PC-9 (cell line): ENCODE measurements around the gene NAT14.

Experiments
- EZH2 ChIP-seq: fragments of 200-600 bp; sonication (generic); IDR thresholded peaks from 2 replicates; pipeline ENCODE4 v1.8.0; 2017; ENCODE audit warnings: antibody characterized with exemption, low read depth
- TF ChIP-seq, protein P1 (sequence below): fragments of 200-600 bp; sonication (generic); conservative IDR thresholded peaks from 2 replicates; pipeline ENCODE4 v1.6.1; 2017; ENCODE audit warnings: mixed run types, antibody characterized with exemption, mild to moderate bottlenecking, moderate library complexity

DNA sequence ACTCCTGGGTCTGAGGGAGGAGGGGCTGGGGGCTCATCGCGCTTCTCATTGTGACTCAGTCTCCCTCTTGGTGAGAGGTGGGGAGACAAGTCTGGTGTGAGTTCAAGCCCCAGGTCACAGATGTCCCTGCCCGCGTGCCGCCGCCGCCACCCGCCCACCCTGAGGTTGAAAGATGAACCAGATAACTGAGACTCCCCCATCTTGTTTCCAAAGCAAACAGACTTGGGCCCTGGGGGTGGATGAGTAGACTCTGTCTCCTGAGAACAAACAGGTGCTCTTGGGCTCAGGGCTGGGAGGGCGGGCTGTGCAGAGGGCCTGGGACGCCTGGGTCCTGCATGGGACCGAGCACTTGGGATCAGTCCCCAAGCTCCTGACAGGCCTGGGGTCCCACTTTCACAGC, 51.4 kb downstream of the NAT14 start:
- TF ChIP-seq, protein P1, sequence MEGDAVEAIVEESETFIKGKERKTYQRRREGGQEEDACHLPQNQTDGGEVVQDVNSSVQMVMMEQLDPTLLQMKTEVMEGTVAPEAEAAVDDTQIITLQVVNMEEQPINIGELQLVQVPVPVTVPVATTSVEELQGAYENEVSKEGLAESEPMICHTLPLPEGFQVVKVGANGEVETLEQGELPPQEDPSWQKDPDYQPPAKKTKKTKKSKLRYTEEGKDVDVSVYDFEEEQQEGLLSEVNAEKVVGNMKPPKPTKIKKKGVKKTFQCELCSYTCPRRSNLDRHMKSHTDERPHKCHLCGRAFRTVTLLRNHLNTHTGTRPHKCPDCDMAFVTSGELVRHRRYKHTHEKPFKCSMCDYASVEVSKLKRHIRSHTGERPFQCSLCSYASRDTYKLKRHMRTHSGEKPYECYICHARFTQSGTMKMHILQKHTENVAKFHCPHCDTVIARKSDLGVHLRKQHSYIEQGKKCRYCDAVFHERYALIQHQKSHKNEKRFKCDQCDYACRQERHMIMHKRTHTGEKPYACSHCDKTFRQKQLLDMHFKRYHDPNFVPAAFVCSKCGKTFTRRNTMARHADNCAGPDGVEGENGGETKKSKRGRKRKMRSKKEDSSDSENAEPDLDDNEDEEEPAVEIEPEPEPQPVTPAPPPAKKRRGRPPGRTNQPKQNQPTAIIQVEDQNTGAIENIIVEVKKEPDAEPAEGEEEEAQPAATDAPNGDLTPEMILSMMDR: no peak
- no peak for TF ChIP-seq EZH2
